Measurements from ENCODE around the gene PRUNE2.

- TF ChIP-seq CTCF (optimal IDR thresholded peaks at IDR 0.05 in 1 of 3, IDR thresholded peaks at IDR 0.05 in 1 of 3, conservative IDR thresholded peaks at IDR 0.05 in 1 of 3; ENCODE audit: extremely low read depth in 1 of 3, insufficient read depth in 2 of 3, low read length in 3 of 3) (no peak), EZH2 (IDR thresholded peaks at IDR 0.05; ENCODE audit: low read length) (no peak)
These were observed 215.5 kb downstream of the PRUNE2 start for GRCh38 chr9:76690246-76690972.

Measured in keratinocyte (primary cell).